Esophagus squamous epithelium (tissue), 4 donors: ENCODE results near the gene WHRN.

Experiments used
- CTCF ChIP-seq, 6 experiments: fragments of 450-650 bp in 4 of 6; fragments of 200-600 bp in 2 of 6; sonication (generic) in 2 of 6; IDR thresholded peaks; one replicate each; pipeline ENCODE4 v1.5.1; 2016 to 2019; ENCODE audit warnings: antibody characterized with exemption in 6 of 6, mild to moderate bottlenecking in 4 of 6, moderate library complexity in 4 of 6
- POLR2A ChIP-seq, 4 donors: fragments of 450-650 bp; IDR thresholded peaks; one replicate each; pipeline ENCODE4 v1.6.1; 2017; ENCODE audit warnings: antibody characterized with exemption in 4 of 4, mild to moderate bottlenecking in 4 of 4, moderate library complexity in 3 of 4

GRCh38 chr9:114456929-114457328 lies 48.3 kb downstream of the WHRN start:
- TF ChIP-seq POLR2A (IDR thresholded peaks at IDR 0.05) (no peak), CTCF (IDR thresholded peaks at IDR 0.05) (no peak)
